HG03060 (cell line): Measurements from ENCODE around the gene GOLGA1.
"Not testable (repeated sequence)": the region's sequence is repeated elsewhere in the genome, so short reads cannot be mapped to it uniquely, and the experiment has no call there.

Source experiments
- ATAC-seq: cut with Tn5 transposase; IDR thresholded peaks from one replicate; pipeline ENCODE4 v1.9.1; 2021; ENCODE audit warnings: low read depth, moderate number of reproducible peaks; ENCODE audit not compliant: unreplicated experiment

Gene GOLGA1

GRCh38 chr9:124841075-124841821 is 99.6 kb downstream of the GOLGA1 start:
- ATAC-seq, result no peak

DNA sequence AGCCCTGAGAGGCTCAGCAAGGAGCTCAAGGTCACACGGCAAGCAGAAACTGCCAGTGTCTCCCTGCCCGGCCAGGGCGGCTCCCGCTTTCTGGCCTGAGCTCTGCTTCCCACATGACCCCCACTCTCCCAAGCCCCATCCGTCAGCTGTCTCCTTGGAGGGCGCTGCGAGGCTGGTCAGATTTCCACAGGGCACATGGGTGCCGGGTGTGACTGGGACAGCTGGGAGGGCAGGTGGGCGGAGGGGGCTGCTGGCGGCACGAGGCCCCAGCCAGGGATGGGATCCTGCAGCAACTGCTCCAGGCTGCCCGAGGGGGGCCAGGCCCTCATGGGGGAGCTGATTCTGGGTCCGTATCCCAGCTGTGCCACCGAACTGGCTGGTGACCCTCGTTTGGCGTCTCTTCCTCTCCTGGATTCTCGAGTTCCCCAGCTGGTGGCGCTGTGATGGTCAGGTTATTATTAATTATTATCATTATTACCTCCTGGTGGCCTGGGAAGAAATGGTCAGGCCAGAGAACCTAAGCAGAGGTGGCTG is 100.5 kb downstream of the GOLGA1 start:
- ATAC-seq, result no peak

DNA sequence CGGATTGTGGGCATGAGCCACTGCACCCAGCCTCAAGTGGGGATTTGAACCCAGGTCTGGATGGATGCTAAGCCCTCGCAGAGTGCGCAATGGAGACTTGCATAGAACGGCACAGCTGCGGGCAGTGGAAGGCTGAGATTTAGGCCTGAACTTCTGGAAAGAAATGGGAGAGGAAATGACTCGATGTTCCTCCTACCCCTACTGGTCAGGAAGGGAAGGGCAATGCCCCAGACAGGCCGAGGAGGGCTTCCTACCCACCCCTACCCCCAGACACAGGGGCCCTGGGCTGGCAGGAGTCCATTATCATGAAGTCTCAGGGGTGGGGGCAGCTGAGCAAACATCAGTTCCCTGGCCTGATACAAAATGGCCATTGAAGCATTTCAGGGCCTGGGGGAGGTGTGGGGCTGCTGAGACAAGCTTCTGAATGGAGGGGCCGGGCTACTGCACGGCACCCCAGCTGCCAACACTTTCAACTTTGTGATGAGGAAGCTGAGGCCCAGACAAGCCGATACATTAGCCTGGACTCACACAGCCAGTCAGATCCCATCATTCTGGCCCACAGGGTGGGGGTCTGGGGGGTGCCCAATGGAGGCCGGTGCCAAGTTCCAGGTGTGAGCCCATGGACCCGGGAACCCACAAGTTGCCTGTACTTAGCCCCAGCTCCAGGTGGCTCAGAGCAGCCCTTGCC is 101.1 kb downstream of the GOLGA1 start:
- ATAC-seq, result no peak

- ATAC-seq, result not testable (repeated sequence)
Measured at GRCh38 chr9:124838567-124839275, 102.2 kb downstream of the GOLGA1 start.

DNA sequence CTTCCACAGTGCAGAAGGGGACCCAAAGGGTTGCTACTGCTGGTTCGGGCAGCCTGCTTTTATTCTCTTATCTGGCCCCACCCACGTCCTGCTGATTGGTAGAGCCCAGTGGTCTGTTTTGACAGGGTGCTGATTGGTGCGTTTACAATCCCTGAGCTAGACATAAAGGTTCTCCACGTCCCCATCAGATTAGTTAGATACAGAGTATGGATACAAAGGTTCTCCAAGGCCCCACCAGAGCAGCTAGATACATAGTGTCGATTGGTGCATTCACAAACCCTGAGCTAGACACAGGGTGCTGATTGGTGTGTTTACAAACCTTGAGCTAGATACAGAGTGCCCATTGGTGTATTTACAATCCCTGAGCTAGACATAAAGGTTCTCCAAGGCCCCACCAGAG is 102.8 kb downstream of the GOLGA1 start:
- not testable (repeated sequence) for ATAC-seq

DNA sequence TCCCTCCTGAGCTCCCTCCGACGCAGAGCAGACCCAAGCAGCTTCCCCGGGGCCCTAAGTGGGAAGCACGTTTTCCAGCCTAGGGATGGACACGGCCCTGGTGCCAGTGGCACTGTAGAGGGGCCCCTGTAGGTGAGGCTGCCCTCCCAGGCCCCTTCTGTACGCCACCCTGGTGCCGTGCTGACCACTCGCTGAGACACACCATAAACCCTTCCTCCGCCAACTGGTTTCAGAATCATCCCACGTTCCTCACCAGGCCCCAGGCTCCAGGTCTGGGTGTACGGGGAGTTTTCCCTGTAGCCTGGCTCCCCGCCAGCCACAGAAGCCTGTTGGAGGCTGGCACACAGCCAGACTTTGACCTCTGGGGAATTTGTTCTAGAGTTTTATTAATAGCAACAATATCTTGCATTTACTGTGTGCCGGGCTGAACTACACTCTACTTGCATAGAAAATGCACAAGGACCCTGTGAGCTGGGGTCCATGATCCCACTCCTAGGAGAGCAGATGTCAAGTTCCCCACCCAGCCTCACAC is 105.8 kb downstream of the GOLGA1 start:
- no peak for ATAC-seq

DNA sequence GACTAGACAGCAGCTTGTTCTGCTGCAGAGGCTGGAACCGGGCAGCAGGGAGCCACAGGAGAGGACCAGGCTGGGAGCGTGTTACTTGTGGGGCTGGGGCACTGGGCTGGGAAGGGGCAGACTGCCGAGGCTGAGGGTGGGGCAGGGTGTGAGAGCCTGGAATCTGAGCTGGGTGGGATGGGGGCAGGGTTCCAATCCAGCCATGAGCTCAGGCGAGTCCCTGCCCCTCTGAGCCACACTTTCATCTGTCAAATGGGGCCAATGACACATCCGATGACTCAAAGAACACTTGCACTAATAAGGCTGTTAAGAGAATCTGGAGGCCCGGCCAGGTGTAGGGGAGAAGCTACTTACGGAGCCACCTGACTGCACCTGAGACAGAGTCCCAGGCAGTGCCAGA is 106.3 kb downstream of the GOLGA1 start:
- ATAC-seq, result no peak

- ATAC-seq, result no peak
Measured at GRCh38 chr9:124831642-124832364, 109.1 kb downstream of the GOLGA1 start.

GRCh38 chr9:124830593-124830992 is 110.3 kb downstream of the GOLGA1 start:
- ATAC-seq, result no peak

DNA sequence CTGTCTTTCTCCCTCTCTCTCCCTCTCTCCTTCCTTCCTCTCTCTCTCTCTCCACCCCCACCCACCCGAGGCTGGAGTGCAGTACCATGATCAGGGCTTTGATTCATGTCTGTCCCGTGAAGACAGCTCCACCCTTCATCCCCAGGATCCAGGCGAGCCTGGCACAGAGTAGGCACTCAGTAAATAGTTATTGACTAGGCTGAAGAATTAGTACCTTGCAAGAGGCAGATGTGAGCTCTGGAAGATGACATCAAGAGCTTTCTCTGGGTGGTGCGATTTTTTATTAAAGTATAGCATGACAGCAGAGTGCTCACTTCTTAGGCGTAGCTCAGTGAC is 111.6 kb downstream of the GOLGA1 start:
- ATAC-seq, result no peak

- ATAC-seq, result no peak
Measured at GRCh38 chr9:124828489-124829333, 112.2 kb downstream of the GOLGA1 start.
